H1 (cell line): Measurements from ENCODE around the gene ARHGAP12. TPM values are rescaled to one million over a fixed set of nuclear protein-coding genes. Genes with fewer than 3 reads are reported as not detected.

Experiments used
- CTCF ChIA-PET: fragments of 300-600 bp; sonication (Branson Sonifier 250); formaldehyde crosslinking; loops from one replicate; lab custom pipeline; 2021; ENCODE audit not compliant: partially characterized antibody; lab: Charles Lee
- POLR2A ChIA-PET: fragments of 300-600 bp; sonication (Branson Sonifier 250); formaldehyde crosslinking; loops from one replicate; lab custom pipeline; 2021; ENCODE audit warnings: inconsistent platforms; ENCODE audit not compliant: partially characterized antibody; lab: Charles Lee
- DNase-seq, 2 experiments: peaks; one replicate each; pipeline versions ENCODE4 v3.0.0 to v3.0.0-alpha.2; 2010 to 2022; ENCODE audit warnings: low spot score in 2 of 2, low read depth in 1 of 2, mixed read lengths in 1 of 2
- FAIRE-seq: peaks from 2 replicates; lab custom pipeline; 2011; peaks lifted over from hg19 to GRCh38; lab: Jason Lieb, UNC
- H2AFZ ChIP-seq: 2 replicates; pipeline ENCODE4 v1.8.1; 2012; ENCODE audit warnings: low read length, inconsistent platforms
- H2AK5ac ChIP-seq: 2 replicates; pipeline ENCODE4 v1.6.1; 2013; ENCODE audit warnings: low read depth, low read length
- H2BK120ac ChIP-seq: replicated peaks from 2 replicates; pipeline ENCODE3; 2013; ENCODE audit warnings: low read depth, low read length, inconsistent platforms
- H2BK12ac ChIP-seq: 2 replicates; pipeline ENCODE4 v1.6.1; 2013; ENCODE audit warnings: low read depth, low read length
- H2BK15ac ChIP-seq: 2 replicates; pipeline ENCODE4 v1.6.1; 2013; ENCODE audit warnings: low read length
- H2BK20ac ChIP-seq: 2 replicates; pipeline ENCODE4 v1.6.1; 2013; ENCODE audit warnings: low read length
- H2BK5ac ChIP-seq: 2 replicates; pipeline ENCODE4 v1.6.1; 2013; ENCODE audit warnings: low read depth, low read length
- H3K14ac ChIP-seq: 2 replicates; pipeline ENCODE4 v1.6.1; 2013; ENCODE audit warnings: inconsistent platforms; ENCODE audit not compliant: insufficient read length
- H3K18ac ChIP-seq: 2 replicates; pipeline ENCODE4 v1.6.1; 2013; ENCODE audit warnings: low read length; ENCODE audit errors: extremely low read depth
- H3K23ac ChIP-seq: 2 replicates; pipeline ENCODE4 v1.6.1; 2013; ENCODE audit warnings: inconsistent platforms; ENCODE audit not compliant: insufficient read length
- H3K23me2 ChIP-seq: 2 replicates; pipeline ENCODE4 v1.6.1; 2013; ENCODE audit warnings: low read depth, low read length
- H3K27ac ChIP-seq: 2 replicates; pipeline ENCODE4 v1.6.1; 2011; ENCODE audit warnings: low read depth, low read length, inconsistent platforms
- H3K27me3 ChIP-seq, 4 experiments: replicated peaks in 1 of 4; 1 replicate in 1 of 4; 2 replicates in 3 of 4; pipeline versions ENCODE4 v1.6.1 to v1.8.1; 2011 to 2013; ENCODE audit warnings: low read length in 3 of 4, mild to moderate bottlenecking in 3 of 4, inconsistent platforms in 2 of 4, mixed read lengths in 2 of 4, moderate library complexity in 1 of 4; ENCODE audit not compliant: control insufficient read depth in 3 of 4, insufficient read depth in 3 of 4; ENCODE audit errors: extremely low read depth in 1 of 4
- H3K36me3 ChIP-seq, 4 experiments: 2 replicates each; pipeline versions ENCODE4 v1.6.1 to v1.8.1; 2011 to 2013; ENCODE audit warnings: mild to moderate bottlenecking in 4 of 4, low read length in 3 of 4, moderate library complexity in 2 of 4, control low read depth in 1 of 4, inconsistent platforms in 1 of 4; ENCODE audit not compliant: insufficient read depth in 4 of 4, control insufficient read depth in 2 of 4
- H3K4ac ChIP-seq: replicated peaks from 2 replicates; pipeline ENCODE3; 2013; ENCODE audit warnings: low read length, low read depth, mixed read lengths, inconsistent platforms; ENCODE audit not compliant: insufficient read length
- H3K4me1 ChIP-seq, 4 experiments: replicated peaks in 1 of 4; 1 replicate in 1 of 4; 2 replicates in 3 of 4; pipeline versions ENCODE4 v1.6.1 to v1.8.1; 2011 to 2013; ENCODE audit warnings: low read length in 3 of 4, inconsistent platforms in 2 of 4, mixed read lengths in 1 of 4; ENCODE audit not compliant: insufficient read depth in 4 of 4, control insufficient read depth in 3 of 4
- H3K4me2 ChIP-seq, 2 experiments: 2 replicates each; pipeline versions ENCODE4 v1.6.1 to v1.8.1; 2011 to 2013; ENCODE audit warnings: low read depth in 2 of 2, low read length in 2 of 2, control low read depth in 1 of 2, inconsistent platforms in 1 of 2, mild to moderate bottlenecking in 1 of 2; ENCODE audit not compliant: insufficient read depth in 1 of 2
- H3K4me3 ChIP-seq, 4 experiments: fragments of 200-600, 300-600 bp in 1 of 4; sonication (generic), shearing (Covaris generic), sonication (Bioruptor Twin) in 1 of 4; 2 replicates each; pipeline versions ENCODE4 v1.5.1 to v1.8.1; 2011 to 2016; ENCODE audit warnings: low read length in 4 of 4, low read depth in 3 of 4, control low read depth in 2 of 4, inconsistent platforms in 2 of 4, mild to moderate bottlenecking in 2 of 4, mixed read lengths in 1 of 4, moderate library complexity in 1 of 4; ENCODE audit not compliant: insufficient read depth in 2 of 4; ENCODE audit errors: extremely low read depth in 1 of 4
- H3K56ac ChIP-seq: replicated peaks from 2 replicates; pipeline ENCODE3; 2013; ENCODE audit warnings: low read depth, mild to moderate bottlenecking, mixed read lengths, low read length, inconsistent platforms; ENCODE audit not compliant: insufficient read length
- H3K79me1 ChIP-seq: 2 replicates; pipeline ENCODE4 v1.6.1; 2013; ENCODE audit warnings: low read depth, low read length, control low read depth
- H3K79me2 ChIP-seq, 2 experiments: 2 replicates each; pipeline versions ENCODE4 v1.6.1 to v1.8.1; 2012 to 2013; ENCODE audit warnings: low read length in 2 of 2, mild to moderate bottlenecking in 2 of 2, inconsistent platforms in 1 of 2; ENCODE audit not compliant: insufficient read depth in 2 of 2, control insufficient read depth in 1 of 2
- H3K9ac ChIP-seq, 4 experiments: replicated peaks in 1 of 4; 1 replicate in 1 of 4; 2 replicates in 3 of 4; pipeline versions ENCODE4 v1.6.1 to v1.8.1; 2011 to 2013; ENCODE audit warnings: low read depth in 3 of 4, low read length in 3 of 4, control low read depth in 2 of 4, mild to moderate bottlenecking in 2 of 4, moderate library complexity in 2 of 4, inconsistent platforms in 1 of 4; ENCODE audit errors: extremely low read depth in 1 of 4
- H3K9me3 ChIP-seq, 2 experiments: 2 replicates each; pipeline versions ENCODE4 v1.6.1 to v1.8.1; 2012 to 2013; ENCODE audit warnings: mild to moderate bottlenecking in 2 of 2, moderate library complexity in 2 of 2, control low read depth in 1 of 2, inconsistent platforms in 1 of 2, low read depth in 1 of 2, low read length in 1 of 2, mixed read lengths in 1 of 2; ENCODE audit not compliant: insufficient read depth in 2 of 2
- H4K20me1 ChIP-seq, 2 experiments: replicated peaks in 1 of 2; 2 replicates each; pipeline versions ENCODE3 to v1.8.1; 2011 to 2013; ENCODE audit warnings: inconsistent platforms in 2 of 2, low read length in 2 of 2, mild to moderate bottlenecking in 1 of 2; ENCODE audit not compliant: insufficient read depth in 2 of 2, control insufficient read depth in 1 of 2
- H4K5ac ChIP-seq: 2 replicates; pipeline ENCODE4 v1.6.1; 2013; ENCODE audit warnings: low read length, low read depth, mixed read lengths, inconsistent platforms; ENCODE audit not compliant: insufficient read length
- H4K8ac ChIP-seq: 2 replicates; pipeline ENCODE4 v1.8.0; 2013; ENCODE audit warnings: mild to moderate bottlenecking, moderate library complexity, low read length, inconsistent platforms; ENCODE audit not compliant: insufficient read depth; ENCODE audit errors: extremely low read depth
- H4K91ac ChIP-seq: replicated peaks from 2 replicates; pipeline ENCODE3; 2013; ENCODE audit warnings: low read length, mixed read lengths, inconsistent platforms; ENCODE audit not compliant: insufficient read length
- POLR2AphosphoS5 ChIP-seq: IDR thresholded peaks from 2 replicates; pipeline ENCODE4 v1.6.1; 2011; ENCODE audit warnings: low read depth, low read length
- TCF12 ChIP-seq: IDR thresholded peaks from 2 replicates; pipeline ENCODE4 v1.6.1; 2011; ENCODE audit warnings: low read depth, mild to moderate bottlenecking, low read length
- WGBS, 2 experiments: shearing (Covaris generic) in 1 of 2; methylation state at CpG; one replicate each; pipeline versions ENCODE4 v1.1.6 to v1.1.7; 2013 to 2015; ENCODE audit warnings: low lambda C conversion rate in 2 of 2, mixed read lengths in 2 of 2, inconsistent platforms in 1 of 2, low coverage in 1 of 2, missing lambda C conversion rate in 1 of 2; ENCODE audit not compliant: insufficient replicate concordance in 2 of 2, insufficient coverage in 1 of 2, insufficient read length in 1 of 2; ENCODE audit errors: extremely low coverage in 1 of 2, missing lambda C conversion rate in 1 of 2; 5-methylcytosine and 5-hydroxymethylcytosine counted together
- polyA plus RNA-seq, 7 experiments: library from polyadenylated mRNA; depleted of rRNA in 3 of 7; stranded (reverse) in 5 of 7; unstranded in 2 of 7; fragments of >200 nt in 5 of 7; fragments of 200-250 nt in 2 of 7; gene quantifications; 1 replicate in 5 of 7; 2 replicates in 1 of 7; 4 replicates in 1 of 7; pipeline versions ENCODE4 v1.2.1 to v1.2.3, GENCODE V29; 2011 to 2013; ENCODE audit warnings: missing spikeins in 2 of 7, mixed read lengths in 2 of 7
- total RNA-seq: library from RNA; stranded (reverse); fragmentation: NEBNext Ultra II Directional; extraction: Animal tissue kit (Norgen Biotek cat#: 25700); gene quantifications from 2 replicates; pipeline ENCODE4 v1.2.1, GENCODE V29; 2021

ARHGAP12 gene
- total and polyA plus RNA-seq, 2 of the 8 experiments (the other 6 are each of a cell fraction or from before 2014, with no cell fraction given): 10.1 to 39.0 TPM

- CTCF ChIA-PET: interaction anchor here (1.2 kb wide), 2 partner anchors 8 to 10 kb away, joined by 3 to 4 read pairs; no protein-coding TSS in a partner anchor
- H4K20me1 ChIP-seq: no peaks in the 10 kb centered on the region
These were observed 166.3 kb downstream of the ARHGAP12 start for GRCh38 chr10:31762316-31762715.

More at GRCh38 chr10:31762316-31762715, 166.3 kb downstream of the ARHGAP12 start:
- Histone ChIP-seq H3K4ac (no peak overlapping the region), H3K9ac (no peak overlapping the region), H3K9me3 (peaks cover 5% of the 10 kb centered on the region in 2 experiments; a peak in 2 of 4 replicates), H3K79me2 (no peaks in the 10 kb centered on the region), H3K23ac (no peak overlapping the region), H3K4me1 (peaks cover 7 to 14% (median 11%) of the 10 kb centered on the region in 4 experiments), H3K18ac (no peak overlapping the region), H2BK5ac (no peak overlapping the region), H2BK20ac (no peak overlapping the region; the same call in 1 of the 2 replicates), H2BK15ac (no peak overlapping the region), H3K27ac (no peak overlapping the region), H3K56ac (no peak overlapping the region), H2BK12ac (no peak overlapping the region), H3K36me3 (no peaks in the 10 kb centered on the region), H4K5ac (no peak overlapping the region), H3K4me3 (no peak overlapping the region), H4K8ac (peak overlapping the region; percentile 38; the same call in 1 of the 2 replicates), H2AK5ac (no peak overlapping the region), H2AFZ (no peak overlapping the region), H2BK120ac (no peak overlapping the region), H3K79me1 (no peaks in the 10 kb centered on the region; the same call in 1 of the 2 replicates), H3K14ac (no peak overlapping the region), H3K23me2 (peaks cover 5% of the 10 kb centered on the region; the same call in 1 of the 2 replicates), H3K4me2 (no peak overlapping the region), H3K27me3 (no peaks in the 10 kb centered on the region; a peak in 1 of 7 replicates), H4K91ac (no peak overlapping the region)
- no peak for FAIRE-seq
- no peak for TF ChIP-seq TCF12
- TF ChIP-seq POLR2AphosphoS5: no peak
- POLR2A ChIA-PET: interaction anchor here (0.8 kb wide), 1 partner anchor 12 kb away, joined by 4 read pairs; no protein-coding TSS in a partner anchor
- WGBS, 2 experiments: 82% methylated on average over 4 of the region's 4 CpGs; no CpG with 5 or more reads in 1 of the 2 experiments
- no peak for DNase-seq
